ENCODE measurements around the gene UCK2.

GRCh38 chr1:165914136-165914798, 86.9 kb downstream of the UCK2 start:
- TF ChIP-seq CTCF (IDR thresholded peaks at IDR 0.05; ENCODE audit: low read length) (peak; percentile 98), EZH2 (optimal IDR thresholded peaks at IDR 0.05; ENCODE audit: low read depth, low read length) (no peak)

All from MM.1S (cell line).